Fibroblast of skin of scalp (primary cell): ENCODE results near the gene PPM1N.

Source experiments
- DNase-seq: peaks from one replicate; pipeline ENCODE4 v3.0.0-alpha.2; 2013

PPM1N gene

GRCh38 chr19:45471111-45471930, 26.9 kb upstream of the PPM1N start:
- DNase-seq, result no peak

- DNase-seq, result no peak
Observed at GRCh38 chr19:45471931-45472562, 26.2 kb upstream of the PPM1N start.

GRCh38 chr19:45472563-45473366, 25.5 kb upstream of the PPM1N start:
- DNase-seq, result no peak

GRCh38 chr19:45473367-45473681, 24.9 kb upstream of the PPM1N start:
- no peak for DNase-seq

GRCh38 chr19:45473682-45474605, 24.3 kb upstream of the PPM1N start:
- no peak for DNase-seq

- no peak for DNase-seq
Observed at GRCh38 chr19:45474606-45475521, 23.4 kb upstream of the PPM1N start.

GRCh38 chr19:45475537-45476291, 22.5 kb upstream of the PPM1N start:
- no peak for DNase-seq

GRCh38 chr19:45476304-45476703, 21.9 kb upstream of the PPM1N start:
- DNase-seq, result no peak

- no peak for DNase-seq
Observed at GRCh38 chr19:45477186-45477585, 21.1 kb upstream of the PPM1N start.

- DNase-seq, result no peak
Observed at GRCh38 chr19:45477713-45478453, 20.4 kb upstream of the PPM1N start.

- DNase-seq, result peak; percentile 95
Observed at GRCh38 chr19:45478454-45479238, 19.6 kb upstream of the PPM1N start.

- DNase-seq, result no peak
Observed at GRCh38 chr19:45483033-45483432, 15.2 kb upstream of the PPM1N start.

GRCh38 chr19:45484273-45484945, 13.8 kb upstream of the PPM1N start:
- DNase-seq, result no peak

- peak; percentile 96 for DNase-seq
Observed at GRCh38 chr19:45485305-45486077, 12.8 kb upstream of the PPM1N start.

GRCh38 chr19:45488708-45489107, 9.5 kb upstream of the PPM1N start:
- no peak for DNase-seq

GRCh38 chr19:45489216-45489855, 8.9 kb upstream of the PPM1N start:
- DNase-seq, result no peak

- no peak for DNase-seq
Observed at GRCh38 chr19:45492137-45492626, 6.1 kb upstream of the PPM1N start.
